Ishikawa (cell line): Measurements from ENCODE around the gene NOB1.

Source experiments
- CEBPB ChIP-seq: IDR thresholded peaks from 2 replicates; pipeline ENCODE4 v1.6.1; 2012
- CREB1 ChIP-seq: IDR thresholded peaks from 2 replicates; pipeline ENCODE4 v1.6.1; 2012; ENCODE audit warnings: low read depth
- EGR1 ChIP-seq: IDR thresholded peaks from 2 replicates; pipeline ENCODE4 v1.6.1; 2012
- EP300 ChIP-seq: IDR thresholded peaks from 2 replicates; pipeline ENCODE4 v1.6.1; 2012; ENCODE audit warnings: borderline replicate concordance
- FOXM1 ChIP-seq: IDR thresholded peaks from 2 replicates; pipeline ENCODE4 v1.6.1; 2012; ENCODE audit warnings: low read depth, borderline replicate concordance
- NFIC ChIP-seq: IDR thresholded peaks from 2 replicates; pipeline ENCODE4 v1.6.1; 2012
- RAD21 ChIP-seq: IDR thresholded peaks from 2 replicates; pipeline ENCODE4 v1.6.1; 2012; ENCODE audit warnings: low read depth
- TAF1 ChIP-seq: IDR thresholded peaks from 2 replicates; pipeline ENCODE4 v1.6.1; 2012; ENCODE audit warnings: low read depth, mild to moderate bottlenecking
- TCF12 ChIP-seq: IDR thresholded peaks from 2 replicates; pipeline ENCODE4 v1.6.1; 2012; ENCODE audit warnings: low read depth
- TEAD4 ChIP-seq: IDR thresholded peaks from 2 replicates; pipeline ENCODE4 v1.6.1; 2012
- USF1 ChIP-seq: IDR thresholded peaks from 2 replicates; pipeline ENCODE4 v1.6.1; 2012
- YY1 ChIP-seq: IDR thresholded peaks from 2 replicates; pipeline ENCODE4 v1.6.1; 2012; ENCODE audit warnings: low read depth
- ZBTB7A ChIP-seq: IDR thresholded peaks from 2 replicates; pipeline ENCODE4 v1.6.1; 2012; ENCODE audit warnings: low read depth
- TF ChIP-seq, protein P1 (sequence below): IDR thresholded peaks from 2 replicates; pipeline ENCODE4 v1.6.1; 2012
- TF ChIP-seq, protein P2 (sequence below): IDR thresholded peaks from 2 replicates; pipeline ENCODE4 v1.6.1; 2012; ENCODE audit warnings: low read depth, mild to moderate bottlenecking

The NOB1 gene

DNA sequence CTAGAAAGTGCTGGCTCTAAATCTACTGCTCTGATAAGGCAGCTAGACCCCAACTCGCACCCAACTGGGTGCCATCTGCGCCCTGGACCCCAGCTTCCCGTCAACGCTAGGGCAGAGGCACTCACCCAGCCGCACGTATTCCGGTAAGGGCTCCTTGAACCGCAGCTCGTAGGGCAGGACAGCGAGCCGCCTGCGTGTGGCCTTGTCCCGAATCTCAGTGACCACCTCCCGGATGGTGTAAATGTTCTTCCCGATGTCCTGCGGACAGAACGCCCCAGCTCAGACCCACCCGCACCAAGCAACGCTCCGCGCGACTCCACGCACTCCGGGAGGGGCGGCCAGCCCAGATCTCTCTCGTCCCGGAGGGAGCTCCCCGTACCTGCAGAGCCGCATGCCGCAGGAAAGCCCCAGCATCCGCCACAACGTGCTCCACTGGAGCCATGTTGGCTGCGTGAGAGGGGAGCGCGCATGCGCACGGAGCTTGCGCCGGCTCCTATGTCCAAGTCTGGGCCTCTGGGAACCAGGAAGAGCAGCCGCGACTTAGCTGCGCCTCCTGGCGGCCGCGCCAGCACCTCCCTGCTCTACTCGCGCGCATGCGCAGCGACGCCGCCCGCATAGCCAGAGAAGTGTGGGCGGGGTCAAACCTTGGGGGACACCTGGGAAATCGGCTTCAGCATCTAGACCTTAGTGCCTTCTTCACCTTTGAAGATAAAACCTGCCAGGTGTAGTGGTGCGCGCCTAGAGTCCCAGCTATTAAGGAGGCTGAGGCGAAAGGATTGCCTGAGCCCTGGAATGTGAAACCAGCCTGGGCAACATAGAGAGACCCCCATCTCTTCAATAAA, at the start of gene NOB1:
Gene NOB1, minus strand, starts transcription at position 458 of the 842 bp plus-strand sequence. Its CDS starts 16 bp downstream, at position 442.
- no peak; the same call in 1 of the 2 replicates for TF ChIP-seq EP300
- TF ChIP-seq YY1 = peak; percentile 95
- peak; percentile 98 for TF ChIP-seq TAF1
- no peak for TF ChIP-seq CREB1
- TF ChIP-seq ZBTB7A = no peak
- TF ChIP-seq NFIC = no peak; the same call in 1 of the 2 replicates
- TF ChIP-seq CEBPB = no peak
- 0 out of 2 replicates have a peak, but pooled peaks have one; percentile 20 for TF ChIP-seq EGR1
- TF ChIP-seq, protein P1, sequence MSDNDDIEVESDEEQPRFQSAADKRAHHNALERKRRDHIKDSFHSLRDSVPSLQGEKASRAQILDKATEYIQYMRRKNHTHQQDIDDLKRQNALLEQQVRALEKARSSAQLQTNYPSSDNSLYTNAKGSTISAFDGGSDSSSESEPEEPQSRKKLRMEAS = peak; percentile 97
- no peak for TF ChIP-seq FOXM1
- peak; percentile 13; the same call in 1 of the 2 replicates for TF ChIP-seq TEAD4
- TF ChIP-seq USF1 = 0 out of 2 replicates have a peak, but pooled peaks have one; percentile 30
- peak; percentile 84 for TF ChIP-seq RAD21
- TF ChIP-seq TCF12 = peak; percentile 74
- TF ChIP-seq, protein P2, sequence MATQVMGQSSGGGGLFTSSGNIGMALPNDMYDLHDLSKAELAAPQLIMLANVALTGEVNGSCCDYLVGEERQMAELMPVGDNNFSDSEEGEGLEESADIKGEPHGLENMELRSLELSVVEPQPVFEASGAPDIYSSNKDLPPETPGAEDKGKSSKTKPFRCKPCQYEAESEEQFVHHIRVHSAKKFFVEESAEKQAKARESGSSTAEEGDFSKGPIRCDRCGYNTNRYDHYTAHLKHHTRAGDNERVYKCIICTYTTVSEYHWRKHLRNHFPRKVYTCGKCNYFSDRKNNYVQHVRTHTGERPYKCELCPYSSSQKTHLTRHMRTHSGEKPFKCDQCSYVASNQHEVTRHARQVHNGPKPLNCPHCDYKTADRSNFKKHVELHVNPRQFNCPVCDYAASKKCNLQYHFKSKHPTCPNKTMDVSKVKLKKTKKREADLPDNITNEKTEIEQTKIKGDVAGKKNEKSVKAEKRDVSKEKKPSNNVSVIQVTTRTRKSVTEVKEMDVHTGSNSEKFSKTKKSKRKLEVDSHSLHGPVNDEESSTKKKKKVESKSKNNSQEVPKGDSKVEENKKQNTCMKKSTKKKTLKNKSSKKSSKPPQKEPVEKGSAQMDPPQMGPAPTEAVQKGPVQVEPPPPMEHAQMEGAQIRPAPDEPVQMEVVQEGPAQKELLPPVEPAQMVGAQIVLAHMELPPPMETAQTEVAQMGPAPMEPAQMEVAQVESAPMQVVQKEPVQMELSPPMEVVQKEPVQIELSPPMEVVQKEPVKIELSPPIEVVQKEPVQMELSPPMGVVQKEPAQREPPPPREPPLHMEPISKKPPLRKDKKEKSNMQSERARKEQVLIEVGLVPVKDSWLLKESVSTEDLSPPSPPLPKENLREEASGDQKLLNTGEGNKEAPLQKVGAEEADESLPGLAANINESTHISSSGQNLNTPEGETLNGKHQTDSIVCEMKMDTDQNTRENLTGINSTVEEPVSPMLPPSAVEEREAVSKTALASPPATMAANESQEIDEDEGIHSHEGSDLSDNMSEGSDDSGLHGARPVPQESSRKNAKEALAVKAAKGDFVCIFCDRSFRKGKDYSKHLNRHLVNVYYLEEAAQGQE = no peak

DNA sequence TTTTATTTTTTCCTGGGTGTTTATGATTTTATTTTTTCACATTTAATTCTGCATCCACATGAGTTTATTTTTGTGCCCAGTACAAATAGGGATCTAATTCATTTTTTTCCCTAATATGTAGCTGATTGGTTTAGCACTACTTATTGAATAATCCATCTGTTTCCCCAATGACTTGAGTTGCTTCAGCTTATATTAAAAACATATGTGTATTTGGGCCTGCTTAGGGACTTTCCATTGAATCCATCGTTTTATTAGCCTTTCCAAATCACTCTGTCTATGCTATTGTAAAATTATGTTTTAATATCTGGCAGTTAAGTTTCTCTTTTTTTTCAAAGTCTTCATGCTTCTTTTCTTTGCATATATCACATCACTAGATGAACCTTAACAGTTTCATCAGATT, 49.6 kb upstream of the NOB1 start:
- no peak for TF ChIP-seq CEBPB
- TF ChIP-seq NFIC = no peak
- TF ChIP-seq TAF1 = no peak
- TF ChIP-seq RAD21 = no peak
- no peak for TF ChIP-seq EGR1
- no peak for TF ChIP-seq TEAD4
- no peak for TF ChIP-seq ZBTB7A
- TF ChIP-seq TCF12 = no peak
- no peak for TF ChIP-seq CREB1
- TF ChIP-seq, protein P1 = no peak
- no peak for TF ChIP-seq YY1
- TF ChIP-seq, protein P2 = no peak
- no peak for TF ChIP-seq EP300

- TF ChIP-seq USF1 (no peak), ZBTB7A (no peak), CREB1 (no peak), TEAD4 (no peak), FOXM1 (no peak), EGR1 (no peak), CEBPB (no peak), EP300 (no peak), RAD21 (no peak), YY1 (no peak)
- TF ChIP-seq, protein P1 = no peak
- TF ChIP-seq, protein P2 = no peak
Observed at GRCh38 chr16:69799611-69800031, 44.9 kb upstream of the NOB1 start.
